GM12892 (cell line): ENCODE data around the gene UVRAG.

Experiments used
- POLR2A ChIP-seq: IDR thresholded peaks from 2 replicates; pipeline ENCODE4 v1.6.1; 2011; ENCODE audit warnings: low read depth, low read length, control low read depth
- POLR2AphosphoS5 ChIP-seq: IDR thresholded peaks from 2 replicates; pipeline ENCODE4 v1.6.1; 2011; ENCODE audit warnings: low read depth, low read length, control low read depth
- TAF1 ChIP-seq: IDR thresholded peaks from 2 replicates; pipeline ENCODE4 v1.6.1; 2011; ENCODE audit warnings: low read depth, mild to moderate bottlenecking, control low read depth, low read length, borderline replicate concordance

DNA sequence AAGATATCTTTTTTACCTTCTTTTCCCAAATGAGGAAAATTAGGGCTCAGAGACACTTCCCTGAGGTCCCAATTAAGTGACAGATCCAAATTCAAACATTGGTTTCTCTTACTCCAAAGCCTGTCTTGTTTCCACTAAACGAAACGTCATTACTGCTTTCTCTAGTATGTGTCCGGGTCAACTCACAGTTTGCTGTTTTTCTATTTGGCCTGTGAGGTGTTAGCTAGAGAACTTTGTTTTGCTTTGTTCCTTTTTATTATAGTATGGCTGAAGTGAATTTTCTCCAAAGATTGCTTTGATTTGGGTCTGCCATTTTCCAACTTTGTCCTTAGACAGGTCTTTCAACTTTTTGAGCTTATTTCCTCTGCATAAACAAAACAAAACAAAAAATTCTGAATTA lies 179.6 kb downstream of the UVRAG start:
- TF ChIP-seq POLR2AphosphoS5 (no peak), POLR2A (no peak), TAF1 (no peak)
